ENCODE results near the gene CRCP. TPM values are rescaled to one million over a fixed set of nuclear protein-coding genes. Genes with fewer than 3 reads are reported as not detected.
A peak's percentile ranks its signal among the peaks of the same experiment; 100 is the strongest.
"Not testable (repeated sequence)": the region's sequence is repeated elsewhere in the genome, so short reads cannot be mapped to it uniquely, and the experiment has no call there.

The CRCP gene
- total RNA-seq, 4 donors from 2014 or later: 18.7 to 50.4 (median 45.7) TPM

DNA sequence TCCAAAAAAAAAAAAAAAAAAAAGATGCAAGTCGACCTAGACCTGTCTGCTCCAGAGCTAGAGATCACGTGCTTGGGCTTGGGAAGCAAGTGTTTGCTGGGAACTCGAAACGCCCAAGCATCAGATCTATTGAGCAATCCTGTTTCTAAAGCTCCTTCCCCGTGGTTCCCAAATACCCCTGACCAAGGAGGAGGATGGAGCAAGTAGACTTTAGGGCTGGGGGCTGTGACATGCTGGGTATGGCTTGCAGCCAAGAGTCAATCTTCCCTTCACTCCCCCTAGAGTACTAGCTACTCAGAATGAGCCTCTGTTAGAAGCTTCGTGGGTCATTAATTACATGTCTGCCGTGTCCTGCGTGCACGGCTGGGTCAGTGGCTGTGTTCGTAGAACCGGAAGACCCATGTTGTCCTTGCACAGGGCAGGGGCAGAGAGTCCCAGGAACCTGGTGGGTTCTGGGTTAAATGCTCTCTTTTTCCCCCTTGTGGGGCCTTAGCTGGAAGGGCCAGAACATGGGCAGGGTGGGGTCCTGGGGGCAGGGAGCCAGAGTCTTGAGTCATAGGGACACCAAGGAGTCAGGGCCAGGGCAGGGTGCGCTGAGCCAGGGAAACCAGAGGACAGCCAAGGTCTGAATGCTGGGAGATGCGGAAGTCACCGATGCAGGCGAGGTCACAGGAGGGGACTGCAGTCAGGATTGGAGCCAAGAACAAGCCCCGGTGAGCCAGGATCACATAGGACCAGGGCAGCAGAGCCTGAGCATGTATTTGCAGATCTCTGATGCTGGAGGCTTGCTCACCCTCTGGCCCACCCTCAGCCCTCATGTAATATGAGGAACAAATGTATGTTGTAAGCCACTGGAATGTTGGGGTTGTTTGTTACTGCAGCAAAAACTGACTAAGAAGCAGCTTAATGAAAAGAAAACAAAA is 55.9 kb downstream of the CRCP start:
- Histone ChIP-seq H3K36me3 (no peaks in the 10 kb centered on the region), H3K4me1 (peaks cover 0 to 19% (median 7%) of the 10 kb centered on the region in 3 donors), H3K27ac (peak overlapping the region; percentile 26 to 87 (median 62)), H3K27me3 (no peaks in the 10 kb centered on the region), H3K9me3 (no peaks in the 10 kb centered on the region), H3K4me3 (no peak overlapping the region)
- intact Hi-C loops (cut with DNase I): no loop called here
- DNase-seq: no peak
- whole genome bisulfite sequencing, 2 donors: 46 to 53% methylated on average over 9 to 15 of the region's 16 CpGs
- TF ChIP-seq POLR2A (IDR thresholded peaks at IDR 0.05): no peak
- TF ChIP-seq, protein P1, sequence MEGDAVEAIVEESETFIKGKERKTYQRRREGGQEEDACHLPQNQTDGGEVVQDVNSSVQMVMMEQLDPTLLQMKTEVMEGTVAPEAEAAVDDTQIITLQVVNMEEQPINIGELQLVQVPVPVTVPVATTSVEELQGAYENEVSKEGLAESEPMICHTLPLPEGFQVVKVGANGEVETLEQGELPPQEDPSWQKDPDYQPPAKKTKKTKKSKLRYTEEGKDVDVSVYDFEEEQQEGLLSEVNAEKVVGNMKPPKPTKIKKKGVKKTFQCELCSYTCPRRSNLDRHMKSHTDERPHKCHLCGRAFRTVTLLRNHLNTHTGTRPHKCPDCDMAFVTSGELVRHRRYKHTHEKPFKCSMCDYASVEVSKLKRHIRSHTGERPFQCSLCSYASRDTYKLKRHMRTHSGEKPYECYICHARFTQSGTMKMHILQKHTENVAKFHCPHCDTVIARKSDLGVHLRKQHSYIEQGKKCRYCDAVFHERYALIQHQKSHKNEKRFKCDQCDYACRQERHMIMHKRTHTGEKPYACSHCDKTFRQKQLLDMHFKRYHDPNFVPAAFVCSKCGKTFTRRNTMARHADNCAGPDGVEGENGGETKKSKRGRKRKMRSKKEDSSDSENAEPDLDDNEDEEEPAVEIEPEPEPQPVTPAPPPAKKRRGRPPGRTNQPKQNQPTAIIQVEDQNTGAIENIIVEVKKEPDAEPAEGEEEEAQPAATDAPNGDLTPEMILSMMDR (IDR thresholded peaks at IDR 0.05): no peak

- H3K4me1 ChIP-seq: peaks cover 0 to 16% (median 7%) of the 10 kb centered on the region in 3 donors
- H3K4me3 ChIP-seq; intact Hi-C loops (cut with DNase I); H3K27me3 ChIP-seq; H3K27ac ChIP-seq; DNase-seq; H3K9me3 ChIP-seq; H3K36me3 ChIP-seq: not testable (repeated sequence)
- WGBS, 2 donors: 49 to 51% methylated on average over 9 of the region's 9 CpGs
Observed at GRCh38 chr7:66172536-66173401, 58.1 kb downstream of the CRCP start.

DNA sequence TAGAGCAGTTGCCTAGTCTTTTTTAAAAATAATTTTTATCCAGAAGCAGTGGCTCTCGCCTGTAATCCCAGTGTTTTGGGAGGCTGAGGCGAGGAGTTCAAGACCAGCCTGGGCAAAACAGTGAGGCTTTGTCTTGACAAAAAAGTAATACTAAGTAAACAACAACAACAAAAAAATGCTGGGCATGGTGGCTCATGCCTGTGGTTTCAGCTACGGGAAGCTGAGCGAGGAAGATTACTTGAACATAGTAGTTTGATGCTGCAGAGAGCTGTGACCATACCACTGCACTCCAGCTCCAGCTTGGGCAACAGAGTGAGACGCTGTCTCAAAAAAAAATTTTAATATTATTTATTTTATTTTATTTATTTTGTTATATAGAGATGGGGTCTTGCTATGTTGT is 59.2 kb downstream of the CRCP start:
- Histone ChIP-seq H3K4me3 (no peak overlapping the region), H3K27ac (no peak overlapping the region), H3K4me1 (peaks cover 0 to 15% (median 4%) of the 10 kb centered on the region in 3 donors), H3K9me3 (no peaks in the 10 kb centered on the region), H3K36me3 (no peaks in the 10 kb centered on the region), H3K27me3 (no peaks in the 10 kb centered on the region)
- intact Hi-C loops (cut with DNase I): no loop called here
- DNase-seq: no peak
- 67 to 81% methylated on average over 5 of the region's 5 CpGs for WGBS, 2 donors
- TF ChIP-seq, protein P1 (IDR thresholded peaks at IDR 0.05): no peak
- no peak for TF ChIP-seq POLR2A (IDR thresholded peaks at IDR 0.05)

- H3K9me3 ChIP-seq; DNase-seq; H3K27ac ChIP-seq; H3K27me3 ChIP-seq; H3K36me3 ChIP-seq; H3K4me3 ChIP-seq; intact Hi-C loops (cut with DNase I): not testable (repeated sequence)
- peaks cover 0 to 12% (median 4%) of the 10 kb centered on the region in 3 donors for H3K4me1 ChIP-seq
- WGBS, 2 donors: 91% methylated on average over 7 of the region's 8 CpGs
Observed at GRCh38 chr7:66175006-66175405, 60.4 kb downstream of the CRCP start.

DNA sequence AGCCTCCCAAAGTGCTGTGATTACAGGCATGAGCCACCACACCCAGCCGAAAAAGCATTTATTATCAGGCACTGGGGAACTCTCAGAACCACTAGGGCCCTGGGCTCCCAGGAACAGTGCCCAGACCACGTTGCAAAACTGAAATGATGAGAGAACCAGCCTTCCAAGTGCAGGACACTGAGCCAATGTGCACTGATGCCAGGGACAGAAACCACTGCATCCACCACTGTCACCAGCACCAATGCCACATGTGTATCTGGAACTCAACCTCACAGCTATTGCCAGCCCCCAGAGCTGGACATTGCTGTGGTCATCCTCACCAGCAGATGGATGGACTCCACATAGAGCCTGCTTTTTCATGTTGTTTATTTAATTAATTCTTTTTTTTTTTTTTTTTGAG is 62.3 kb downstream of the CRCP start:
- intact Hi-C loops (cut with DNase I): no loop called here
- Histone ChIP-seq H3K4me3 (no peak overlapping the region), H3K4me1 (no peaks in the 10 kb centered on the region), H3K36me3 (no peaks in the 10 kb centered on the region), H3K9me3 (no peaks in the 10 kb centered on the region), H3K27ac (no peak overlapping the region), H3K27me3 (no peaks in the 10 kb centered on the region)
- TF ChIP-seq POLR2A (IDR thresholded peaks at IDR 0.05): no peak
- TF ChIP-seq, protein P1 (IDR thresholded peaks at IDR 0.05): no peak
- WGBS, 2 donors: 29 to 33% methylated on average over 1 to 2 of the region's 2 CpGs
- DNase-seq: no peak

GRCh38 chr7:66178258-66178657 is 63.6 kb downstream of the CRCP start:
- no peak overlapping the region for H3K4me3 ChIP-seq
- no peak for DNase-seq
- no peak overlapping the region for H3K27ac ChIP-seq
- WGBS, 2 donors: 91% methylated on average over 2 of the region's 2 CpGs; no CpG with 5 or more reads in 1 of the 2 donors
- H3K4me1 ChIP-seq: peaks cover 0 to 4% (median 0%) of the 10 kb centered on the region in 3 donors
- no peak for TF ChIP-seq POLR2A (IDR thresholded peaks at IDR 0.05)
- TF ChIP-seq, protein P1 (IDR thresholded peaks at IDR 0.05): no peak
- no peaks in the 10 kb centered on the region for H3K36me3 ChIP-seq
- intact Hi-C loops (cut with DNase I): no loop called here
- H3K27me3 ChIP-seq: no peaks in the 10 kb centered on the region
- no peaks in the 10 kb centered on the region for H3K9me3 ChIP-seq
